Left ventricle myocardium inferior (tissue), 1 donor: Measurements from ENCODE around the gene TAS2R50. TPM values are rescaled to one million over a fixed set of nuclear protein-coding genes. Genes with fewer than 3 reads are reported as not detected.

Experiments
- DNase-seq: peaks from one replicate; pipeline ENCODE4 v3.0.0-alpha.2; 2020
- H3K27ac ChIP-seq: fragments of 200-600 bp; replicated peaks from 2 replicates; pipeline ENCODE4 v1.8.0; 2021
- H3K27me3 ChIP-seq: fragments of 200-600 bp; 2 replicates; pipeline ENCODE4 v1.8.0; 2021; ENCODE audit warnings: low read depth
- H3K36me3 ChIP-seq: fragments of 200-600 bp; 2 replicates; pipeline ENCODE4 v1.8.0; 2021
- H3K4me1 ChIP-seq: fragments of 200-600 bp; 2 replicates; pipeline ENCODE4 v1.8.0; 2021
- H3K4me3 ChIP-seq: fragments of 200-600 bp; 2 replicates; pipeline ENCODE4 v1.8.0; 2021; ENCODE audit warnings: mild to moderate bottlenecking, moderate library complexity
- H3K9me3 ChIP-seq: fragments of 200-600 bp; replicated peaks from 2 replicates; pipeline ENCODE4 v1.8.0; 2021
- CTCF ChIP-seq: fragments of 200-600 bp; IDR thresholded peaks from 2 replicates; pipeline ENCODE4 v1.8.0; 2021; ENCODE audit warnings: antibody characterized with exemption, mild to moderate bottlenecking, borderline replicate concordance
- intact Hi-C: fragments of 100-400 bp; cut with micrococcal nuclease; formaldehyde crosslinking; loops from one replicate; pipeline ENCODE4 v1.11.0; 2022
- total RNA-seq: library from RNA; stranded (reverse); fragmentation: NEBNext Ultra II Directional; extraction: Animal tissue kit (Norgen Biotek cat#: 25700); gene quantifications from one replicate; pipeline ENCODE4 v1.2.1, GENCODE V29; 2021
- donor health status: DM: no; HTN: yes; CAD: no; lungs with severe emphysema.

The TAS2R50 gene
- total RNA-seq, 1 donor from 2014 or later: 0.47 TPM

- no peaks in the 10 kb centered on the region for H3K36me3 ChIP-seq
- intact Hi-C loops: no loop called here
- no peak overlapping the region for H3K27ac ChIP-seq
- H3K27me3 ChIP-seq: no peaks in the 10 kb centered on the region
- no peaks in the 10 kb centered on the region for H3K9me3 ChIP-seq
- no peak for DNase-seq
- H3K4me1 ChIP-seq: peaks cover 17% of the 10 kb centered on the region
- TF ChIP-seq CTCF: no peak
- H3K4me3 ChIP-seq: no peak overlapping the region
These were observed 19.3 kb downstream of the TAS2R50 start for GRCh38 chr12:10967409-10967808.

- TF ChIP-seq CTCF: no peak
- no peak for DNase-seq
- H3K4me1 ChIP-seq: peaks cover 17% of the 10 kb centered on the region
These were observed 20.4 kb downstream of the TAS2R50 start for GRCh38 chr12:10966314-10966713.

GRCh38 chr12:10965476-10965875 lies 21.2 kb downstream of the TAS2R50 start:
- no peak for TF ChIP-seq CTCF
- Histone ChIP-seq H3K4me1 (peaks cover 17% of the 10 kb centered on the region), H3K9me3 (no peaks in the 10 kb centered on the region), H3K36me3 (no peaks in the 10 kb centered on the region), H3K4me3 (no peak overlapping the region), H3K27ac (no peak overlapping the region), H3K27me3 (no peaks in the 10 kb centered on the region)
- DNase-seq: no peak
- intact Hi-C loops: no loop called here

More at GRCh38 chr12:10966314-10966713, 20.4 kb downstream of the TAS2R50 start:
- Histone ChIP-seq H3K27ac (no peak overlapping the region), H3K9me3 (no peaks in the 10 kb centered on the region), H3K36me3 (no peaks in the 10 kb centered on the region), H3K4me3 (no peak overlapping the region), H3K27me3 (no peaks in the 10 kb centered on the region)
- intact Hi-C loops: no loop called here

- Histone ChIP-seq H3K4me3 (no peak overlapping the region), H3K27me3 (no peaks in the 10 kb centered on the region), H3K9me3 (peaks cover 23% of the 10 kb centered on the region), H3K27ac (no peak overlapping the region), H3K36me3 (no peaks in the 10 kb centered on the region), H3K4me1 (no peaks in the 10 kb centered on the region)
- TF ChIP-seq CTCF: no peak
- DNase-seq: no peak
- intact Hi-C loops: no loop called here
These were observed 26.5 kb downstream of the TAS2R50 start for GRCh38 chr12:10960211-10960610.

- Histone ChIP-seq H3K4me3 (no peak overlapping the region), H3K36me3 (no peaks in the 10 kb centered on the region), H3K4me1 (no peaks in the 10 kb centered on the region), H3K9me3 (peaks cover 28% of the 10 kb centered on the region), H3K27ac (no peak overlapping the region), H3K27me3 (no peaks in the 10 kb centered on the region)
- peak; percentile 34 for TF ChIP-seq CTCF
- intact Hi-C loops: no loop called here
- no peak for DNase-seq
These were observed 26.9 kb downstream of the TAS2R50 start for GRCh38 chr12:10959804-10960203.

GRCh38 chr12:10957741-10958140 lies 29.0 kb downstream of the TAS2R50 start:
- no peaks in the 10 kb centered on the region for H3K4me1 ChIP-seq
- H3K4me3 ChIP-seq: no peak overlapping the region
- H3K9me3 ChIP-seq: peaks cover 28% of the 10 kb centered on the region
- H3K27me3 ChIP-seq: no peaks in the 10 kb centered on the region
- H3K36me3 ChIP-seq: no peaks in the 10 kb centered on the region
- H3K27ac ChIP-seq: no peak overlapping the region
- DNase-seq: no peak
- intact Hi-C loops: no loop called here
- no peak for TF ChIP-seq CTCF
